ENCODE data around the gene MDGA2. TPM values are rescaled to one million over a fixed set of nuclear protein-coding genes. Genes with fewer than 3 reads are reported as not detected.
"Not testable (repeated sequence)": the region's sequence is repeated elsewhere in the genome, so short reads cannot be mapped to it uniquely, and the experiment has no call there.

MDGA2 gene
- total RNA-seq, 1 experiment from 2014 or later, result not detected

- CTCF ChIA-PET; H3K27ac ChIP-seq (ENCODE audit: low read depth, low read length); H3K9me2 ChIP-seq (ENCODE audit: insufficient read depth); H3K79me2 ChIP-seq (ENCODE audit: insufficient read depth, low read length); ATAC-seq; H3K4me1 ChIP-seq (ENCODE audit: control insufficient read depth in 1 of 2, insufficient read depth in 2 of 2, low read length in 2 of 2); H3K9me3 ChIP-seq (ENCODE audit: control insufficient read depth in 1 of 2, insufficient read depth in 1 of 2, low read depth in 1 of 2, low read length in 2 of 2); H3K9ac ChIP-seq (ENCODE audit: low read length); POLR2A ChIA-PET; H3K4me2 ChIP-seq (ENCODE audit: low read length); DNase-seq (ENCODE audit: low read depth, low spot score); H4K20me1 ChIP-seq (ENCODE audit: insufficient read depth); H3K27me3 ChIP-seq (ENCODE audit: insufficient read depth, low read length); H3K36me3 ChIP-seq (ENCODE audit: control insufficient read depth in 1 of 2, insufficient read depth in 2 of 2, low read length in 2 of 2); intact Hi-C loops (cut with micrococcal nuclease); H2AFZ ChIP-seq (ENCODE audit: low read depth, low read length, poor library complexity, severe bottlenecking); H3K4me3 ChIP-seq (replicated peaks in 1 of 2; ENCODE audit: low read depth in 1 of 2, low read length in 2 of 2); RAD21 ChIA-PET (ENCODE audit: low non-redundant PET in 1 of 2, low total read pairs in 2 of 2, uncharacterized antibody in 2 of 2, unreplicated experiment in 2 of 2); BruUV-seq (replicated peaks): not testable (repeated sequence)
Observed at GRCh38 chr14:47171896-47172295, 503.5 kb downstream of the MDGA2 start.

GRCh38 chr14:47167402-47167801 is 508.0 kb downstream of the MDGA2 start:
- ChIA-PET RAD21 (ENCODE audit: low non-redundant PET in 1 of 2, low total read pairs in 2 of 2, uncharacterized antibody in 2 of 2, unreplicated experiment in 2 of 2) (no interaction called here), CTCF (no interaction called here), POLR2A (no interaction called here)
- TF ChIP-seq SP1 (IDR thresholded peaks at IDR 0.05; ENCODE audit: low read depth), result no peak
- TF ChIP-seq POLR2A (IDR thresholded peaks at IDR 0.05; ENCODE audit: borderline replicate concordance, extremely low read depth, insufficient read depth, insufficient read length), result no peak
- TF ChIP-seq SRF (IDR thresholded peaks at IDR 0.05; ENCODE audit: low read depth), result no peak
- no peak for TF ChIP-seq POLR2AphosphoS5 (IDR thresholded peaks at IDR 0.05; ENCODE audit: low read depth, low read length)
- no peak for TF ChIP-seq CBX3 (IDR thresholded peaks at IDR 0.05; ENCODE audit: low read depth)
- no peak for TF ChIP-seq REST (IDR thresholded peaks at IDR 0.05; ENCODE audit: low read depth)
- no peak for TF ChIP-seq CEBPB (IDR thresholded peaks at IDR 0.05; ENCODE audit: low read depth)
- no peak for TF ChIP-seq ZBTB33 (IDR thresholded peaks at IDR 0.05; ENCODE audit: extremely low read depth, insufficient replicate concordance, low read length)
- intact Hi-C loops (cut with micrococcal nuclease), result no loop called here
- Histone ChIP-seq H3K27me3 (ENCODE audit: insufficient read depth, low read length) (no peaks in the 10 kb centered on the region), H3K9ac (ENCODE audit: low read length) (no peak overlapping the region), H3K9me3 (ENCODE audit: control insufficient read depth in 1 of 2, insufficient read depth in 1 of 2, low read depth in 1 of 2, low read length in 2 of 2) (0 out of 4 replicates have a peak, but pooled peaks cover 0 to 3% of the 10 kb centered on the region in 2 experiments), H3K36me3 (ENCODE audit: control insufficient read depth in 1 of 2, insufficient read depth in 2 of 2, low read length in 2 of 2) (no peaks in the 10 kb centered on the region), H3K4me3 (replicated peaks in 1 of 2; ENCODE audit: low read depth in 1 of 2, low read length in 2 of 2) (no peak overlapping the region), H3K4me1 (ENCODE audit: control insufficient read depth in 1 of 2, insufficient read depth in 2 of 2, low read length in 2 of 2) (no peaks in the 10 kb centered on the region), H2AFZ (ENCODE audit: low read depth, low read length, poor library complexity, severe bottlenecking) (no peak overlapping the region), H3K79me2 (ENCODE audit: insufficient read depth, low read length) (no peaks in the 10 kb centered on the region), H3K27ac (ENCODE audit: low read depth, low read length) (no peak overlapping the region), H4K20me1 (ENCODE audit: insufficient read depth) (no peaks in the 10 kb centered on the region), H3K4me2 (ENCODE audit: low read length) (no peak overlapping the region), H3K9me2 (ENCODE audit: insufficient read depth) (no peaks in the 10 kb centered on the region)
- DNase-seq (ENCODE audit: low read depth, low spot score) (no peak), ATAC-seq (no peak)
- BruUV-seq (replicated peaks), result no TSS peak
